Prostate gland (tissue), 2 donors: ENCODE measurements around the gene SLC25A29.
"Not testable (repeated sequence)": the region's sequence is repeated elsewhere in the genome, so short reads cannot be mapped to it uniquely, and the experiment has no call there.

Experiments
- POLR2A ChIP-seq: fragments of 450-650 bp; IDR thresholded peaks from one replicate; pipeline ENCODE4 v1.6.1; 2016; ENCODE audit warnings: antibody characterized with exemption, mild to moderate bottlenecking
- TF ChIP-seq, protein P1 (sequence below), 4 experiments: fragments of 200-600 bp in 2 of 4; fragments of 450-650 bp in 2 of 4; sonication (generic) in 2 of 4; IDR thresholded peaks; 1 replicate in 3 of 4; 2 replicates in 1 of 4; pipeline ENCODE4 v1.5.1; 2016 to 2019; ENCODE audit warnings: antibody characterized with exemption in 4 of 4, mild to moderate bottlenecking in 2 of 4, moderate library complexity in 2 of 4

DNA sequence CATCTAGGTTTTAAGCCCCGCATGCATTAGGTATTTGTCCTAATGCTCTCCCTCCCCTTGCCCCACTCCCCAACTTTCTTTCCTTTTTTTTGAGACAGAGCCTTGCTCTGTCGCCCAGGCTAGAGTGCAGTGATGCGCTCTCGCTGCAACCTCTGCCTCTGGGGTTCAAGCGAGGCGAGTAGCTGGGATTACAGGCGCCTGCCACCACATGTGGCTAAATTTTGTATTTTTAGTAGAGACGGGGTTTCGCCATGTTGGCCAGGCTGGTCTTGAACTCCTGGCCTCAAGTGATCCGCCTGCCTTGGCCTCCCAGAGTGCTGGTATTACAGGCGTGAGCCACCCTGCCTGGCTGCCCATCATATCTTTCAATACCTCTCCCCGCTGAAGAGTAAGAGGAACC lies 36.6 kb upstream of the SLC25A29 start:
- not testable (repeated sequence) for TF ChIP-seq POLR2A
- TF ChIP-seq, protein P1, sequence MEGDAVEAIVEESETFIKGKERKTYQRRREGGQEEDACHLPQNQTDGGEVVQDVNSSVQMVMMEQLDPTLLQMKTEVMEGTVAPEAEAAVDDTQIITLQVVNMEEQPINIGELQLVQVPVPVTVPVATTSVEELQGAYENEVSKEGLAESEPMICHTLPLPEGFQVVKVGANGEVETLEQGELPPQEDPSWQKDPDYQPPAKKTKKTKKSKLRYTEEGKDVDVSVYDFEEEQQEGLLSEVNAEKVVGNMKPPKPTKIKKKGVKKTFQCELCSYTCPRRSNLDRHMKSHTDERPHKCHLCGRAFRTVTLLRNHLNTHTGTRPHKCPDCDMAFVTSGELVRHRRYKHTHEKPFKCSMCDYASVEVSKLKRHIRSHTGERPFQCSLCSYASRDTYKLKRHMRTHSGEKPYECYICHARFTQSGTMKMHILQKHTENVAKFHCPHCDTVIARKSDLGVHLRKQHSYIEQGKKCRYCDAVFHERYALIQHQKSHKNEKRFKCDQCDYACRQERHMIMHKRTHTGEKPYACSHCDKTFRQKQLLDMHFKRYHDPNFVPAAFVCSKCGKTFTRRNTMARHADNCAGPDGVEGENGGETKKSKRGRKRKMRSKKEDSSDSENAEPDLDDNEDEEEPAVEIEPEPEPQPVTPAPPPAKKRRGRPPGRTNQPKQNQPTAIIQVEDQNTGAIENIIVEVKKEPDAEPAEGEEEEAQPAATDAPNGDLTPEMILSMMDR (IDR thresholded peaks at IDR 0.05): not testable (repeated sequence)
